WERI-Rb-1 (cell line): ENCODE results near the gene ERO1A.
"Not testable (repeated sequence)": the region's sequence is repeated elsewhere in the genome, so short reads cannot be mapped to it uniquely, and the experiment has no call there.

Experiments used
- DNase-seq: peaks from one replicate; pipeline ENCODE4 v3.0.0-alpha.2; 2020
- H3K27ac ChIP-seq: fragments of 250-450 bp; sonication (Bioruptor Pico); 2 replicates; pipeline ENCODE4 v1.5.1; 2020; ENCODE audit warnings: mild to moderate bottlenecking, moderate library complexity
- H3K27me3 ChIP-seq: fragments of 250-450 bp; sonication (Bioruptor Pico); 2 replicates; pipeline ENCODE4 v1.5.1; 2021; ENCODE audit warnings: mild to moderate bottlenecking, low read depth, moderate library complexity; ENCODE audit not compliant: insufficient read depth, severe bottlenecking
- H3K36me3 ChIP-seq: fragments of 250-450 bp; sonication (Bioruptor Pico); 2 replicates; pipeline ENCODE4 v1.5.1; 2020; ENCODE audit warnings: mild to moderate bottlenecking, moderate library complexity
- H3K4me3 ChIP-seq: 2 replicates; pipeline ENCODE4 v1.5.1; 2011; ENCODE audit warnings: low read depth, mild to moderate bottlenecking, control low read depth, low read length
- H3K9me3 ChIP-seq: fragments of 250-450 bp; sonication (Bioruptor Pico); 2 replicates; pipeline ENCODE4 v1.5.1; 2021; ENCODE audit warnings: mild to moderate bottlenecking, moderate library complexity; ENCODE audit not compliant: severe bottlenecking
- TF ChIP-seq, protein P1 (sequence below): IDR thresholded peaks from 2 replicates; pipeline ENCODE4 v1.5.1; 2011; ENCODE audit warnings: low read depth, mild to moderate bottlenecking, control low read depth, inconsistent platforms, low read length

The ERO1A gene

DNA sequence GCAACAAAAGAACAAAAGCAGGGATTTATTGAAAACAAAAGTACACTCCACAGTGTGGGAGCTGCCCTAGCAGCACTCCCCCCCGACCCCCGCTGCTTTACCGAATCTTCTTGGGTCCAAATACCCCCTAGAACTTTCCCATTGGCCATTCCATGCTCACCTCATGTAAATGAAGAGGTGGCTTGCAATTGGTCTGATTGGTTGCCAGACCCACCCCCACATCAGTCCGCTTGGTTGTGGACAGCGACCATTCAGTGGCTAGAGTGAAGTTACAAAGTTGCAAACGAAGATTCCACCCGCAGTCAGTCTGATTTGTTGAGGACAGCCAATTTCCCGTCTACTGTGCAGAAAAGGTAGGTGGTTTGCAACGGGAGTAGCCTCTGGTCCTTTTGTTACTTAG lies 38.5 kb upstream of the ERO1A start:
- DNase-seq: no peak
- TF ChIP-seq, protein P1, sequence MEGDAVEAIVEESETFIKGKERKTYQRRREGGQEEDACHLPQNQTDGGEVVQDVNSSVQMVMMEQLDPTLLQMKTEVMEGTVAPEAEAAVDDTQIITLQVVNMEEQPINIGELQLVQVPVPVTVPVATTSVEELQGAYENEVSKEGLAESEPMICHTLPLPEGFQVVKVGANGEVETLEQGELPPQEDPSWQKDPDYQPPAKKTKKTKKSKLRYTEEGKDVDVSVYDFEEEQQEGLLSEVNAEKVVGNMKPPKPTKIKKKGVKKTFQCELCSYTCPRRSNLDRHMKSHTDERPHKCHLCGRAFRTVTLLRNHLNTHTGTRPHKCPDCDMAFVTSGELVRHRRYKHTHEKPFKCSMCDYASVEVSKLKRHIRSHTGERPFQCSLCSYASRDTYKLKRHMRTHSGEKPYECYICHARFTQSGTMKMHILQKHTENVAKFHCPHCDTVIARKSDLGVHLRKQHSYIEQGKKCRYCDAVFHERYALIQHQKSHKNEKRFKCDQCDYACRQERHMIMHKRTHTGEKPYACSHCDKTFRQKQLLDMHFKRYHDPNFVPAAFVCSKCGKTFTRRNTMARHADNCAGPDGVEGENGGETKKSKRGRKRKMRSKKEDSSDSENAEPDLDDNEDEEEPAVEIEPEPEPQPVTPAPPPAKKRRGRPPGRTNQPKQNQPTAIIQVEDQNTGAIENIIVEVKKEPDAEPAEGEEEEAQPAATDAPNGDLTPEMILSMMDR: no peak
- Histone ChIP-seq H3K36me3 (peaks cover 10% of the 10 kb centered on the region; the same call in 1 of the 2 replicates), H3K27me3 (no peaks in the 10 kb centered on the region), H3K9me3 (no peaks in the 10 kb centered on the region), H3K27ac (no peak overlapping the region), H3K4me3 (no peak overlapping the region)

DNA sequence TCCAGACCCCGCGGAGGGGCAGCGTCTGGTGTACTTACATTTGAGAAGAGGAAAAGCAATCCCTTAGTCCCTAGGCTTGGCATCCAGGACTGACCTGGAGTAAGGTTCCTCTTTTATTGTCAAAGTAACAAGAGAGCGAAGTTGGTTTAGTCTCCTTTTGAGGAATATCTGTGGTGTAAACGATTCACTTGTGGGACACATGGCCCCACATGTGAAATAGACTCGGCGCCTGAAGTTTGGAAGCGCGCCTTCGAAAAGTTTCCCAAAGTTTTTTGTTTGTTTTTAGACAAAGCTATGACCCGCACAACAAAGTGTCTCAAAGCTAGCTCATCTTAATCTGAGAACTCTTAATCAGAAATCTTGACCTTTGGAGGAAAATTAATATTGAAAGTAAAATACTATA lies 35.4 kb upstream of the ERO1A start:
- DNase-seq: no peak
- TF ChIP-seq, protein P1: no peak
- peaks cover 33% of the 10 kb centered on the region for H3K36me3 ChIP-seq
- peak overlapping the region; percentile 93 for H3K4me3 ChIP-seq
- peak overlapping the region; percentile 82 for H3K27ac ChIP-seq
- H3K9me3 ChIP-seq: no peaks in the 10 kb centered on the region
- no peaks in the 10 kb centered on the region for H3K27me3 ChIP-seq

DNA sequence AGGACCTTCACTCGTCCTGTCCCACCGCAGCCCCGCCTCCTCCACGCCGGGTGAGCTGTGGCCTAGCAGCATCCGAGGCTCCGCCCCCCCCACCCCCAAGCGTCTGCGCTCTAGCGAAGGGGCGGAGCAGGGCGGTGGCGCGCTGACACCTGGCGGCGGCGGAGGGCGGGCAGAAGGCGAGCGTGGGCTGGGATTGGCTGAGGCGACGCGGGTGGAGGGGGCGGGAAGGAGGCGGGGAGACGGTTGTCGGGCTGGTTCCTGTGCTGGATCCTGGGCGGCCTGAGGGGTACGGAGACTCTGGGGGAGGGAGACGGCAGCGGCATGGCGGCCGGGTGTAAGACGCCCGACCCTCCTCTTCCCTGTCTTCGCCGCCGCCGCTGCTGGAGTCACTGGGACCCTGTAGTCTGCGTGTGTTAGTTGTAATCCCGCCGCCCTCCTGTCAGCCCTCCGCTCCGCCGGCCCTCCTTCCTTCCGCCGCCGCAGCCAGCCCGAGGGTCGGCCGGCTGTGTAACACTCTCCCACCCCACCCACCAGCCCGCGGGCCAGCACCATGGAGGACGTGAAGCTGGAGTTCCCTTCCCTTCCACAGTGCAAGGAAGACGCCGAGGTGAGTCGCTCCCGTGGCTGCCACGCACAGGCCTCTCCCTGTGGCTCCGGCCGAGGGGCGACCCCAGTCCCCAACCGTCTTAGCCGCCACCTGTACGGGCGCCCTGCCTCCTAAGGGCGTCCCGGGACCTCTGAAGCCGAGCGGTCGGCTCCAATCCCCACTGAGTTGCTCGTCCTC lies 34.8 kb upstream of the ERO1A start, which contains the start of gene STYX:
Gene STYX (plus strand): TSS at position 242 of the 784 bp plus-strand sequence. CDS start 309 bp downstream, at position 551.
- Histone ChIP-seq H3K27me3 (no peaks in the 10 kb centered on the region), H3K27ac (peak within 1 kb of the TSS; percentile 82), H3K4me3 (peak within 1 kb of the TSS; percentile 93), H3K9me3 (no peaks in the 10 kb centered on the region), H3K36me3 (peaks cover 39% of the 10 kb centered on the region)
- TF ChIP-seq, protein P1: no peak
- peak; percentile 99 for DNase-seq

DNA sequence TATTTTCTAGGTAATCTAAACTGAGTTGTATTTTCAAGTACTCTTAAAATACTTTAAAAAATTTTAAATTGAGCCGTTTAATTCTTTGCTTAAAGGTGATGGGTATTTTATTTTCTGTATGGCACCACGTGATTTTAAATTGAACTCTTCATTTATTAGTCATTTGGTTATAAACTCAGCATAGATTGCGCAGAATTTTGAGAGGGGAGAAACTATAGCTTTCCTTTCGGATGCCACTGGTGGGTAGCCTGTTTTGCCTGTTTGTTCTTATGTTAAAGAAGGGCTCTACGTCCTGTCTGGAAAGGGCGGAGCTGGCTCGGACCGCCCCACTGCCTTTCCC lies 34.2 kb upstream of the ERO1A start:
- no peaks in the 10 kb centered on the region for H3K9me3 ChIP-seq
- H3K36me3 ChIP-seq: peaks cover 43% of the 10 kb centered on the region
- no peak overlapping the region for H3K27ac ChIP-seq
- H3K27me3 ChIP-seq: no peaks in the 10 kb centered on the region
- H3K4me3 ChIP-seq: peak overlapping the region; percentile 29
- TF ChIP-seq, protein P1: no peak
- no peak for DNase-seq

DNA sequence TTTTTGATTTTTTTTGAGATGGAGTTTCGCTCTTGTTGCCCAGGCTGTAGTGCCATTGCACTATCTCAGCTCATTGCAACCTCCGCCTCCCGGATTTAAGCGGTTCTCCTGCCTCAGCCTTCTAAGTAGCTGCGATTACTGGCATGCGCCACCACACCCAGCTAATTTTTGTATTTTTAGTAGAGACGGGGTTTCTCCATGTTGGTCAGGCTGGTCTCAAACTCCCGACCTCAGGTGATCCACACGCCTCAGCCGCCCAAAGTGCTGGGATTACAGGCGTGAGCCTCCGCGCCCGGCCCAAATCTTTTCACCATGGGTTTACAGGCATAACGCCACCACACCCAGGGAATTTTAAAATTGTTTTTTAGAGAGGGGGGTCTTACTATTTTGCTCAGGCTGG lies 33.7 kb upstream of the ERO1A start:
- peaks cover 43% of the 10 kb centered on the region for H3K36me3 ChIP-seq
- not testable (repeated sequence) for H3K27ac ChIP-seq, H3K27me3 ChIP-seq, DNase-seq, H3K9me3 ChIP-seq, H3K4me3 ChIP-seq

DNA sequence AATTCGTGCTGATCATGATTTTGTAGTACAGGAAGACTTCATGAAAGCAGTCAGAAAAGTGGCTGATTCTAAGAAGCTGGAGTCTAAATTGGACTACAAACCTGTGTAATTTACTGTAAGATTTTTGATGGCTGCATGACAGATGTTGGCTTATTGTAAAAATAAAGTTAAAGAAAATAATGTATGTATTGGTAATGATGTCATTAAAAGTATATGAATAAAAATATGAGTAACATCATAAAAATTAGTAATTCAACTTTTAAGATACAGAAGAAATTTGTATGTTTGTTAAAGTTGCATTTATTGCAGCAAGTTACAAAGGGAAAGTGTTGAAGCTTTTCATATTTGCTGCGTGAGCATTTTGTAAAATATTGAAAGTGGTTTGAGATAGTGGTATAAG lies 32.2 kb upstream of the ERO1A start:
- not testable (repeated sequence) for H3K9me3 ChIP-seq, DNase-seq, H3K4me3 ChIP-seq, H3K27ac ChIP-seq, H3K27me3 ChIP-seq
- peaks cover 53% of the 10 kb centered on the region for H3K36me3 ChIP-seq

DNA sequence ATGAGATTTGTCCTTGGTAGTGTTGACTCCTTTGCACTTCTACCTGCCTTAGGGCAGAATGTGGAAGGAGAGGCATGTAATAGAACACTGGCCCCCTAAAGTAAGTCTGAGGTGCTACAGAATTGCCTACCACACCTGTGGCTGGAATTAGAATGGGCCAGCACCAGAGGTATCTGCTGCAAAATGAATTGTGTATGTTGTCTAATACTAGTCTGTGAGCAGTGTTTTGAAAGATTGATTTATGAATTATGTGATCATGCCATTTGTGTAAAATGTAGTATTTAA lies 28.9 kb upstream of the ERO1A start:
- Histone ChIP-seq H3K4me3 (no peak overlapping the region), H3K27ac (no peak overlapping the region), H3K27me3 (no peaks in the 10 kb centered on the region), H3K9me3 (no peaks in the 10 kb centered on the region), H3K36me3 (peaks cover 80% of the 10 kb centered on the region)
- no peak for DNase-seq
- TF ChIP-seq, protein P1: no peak
